ENCODE data around the gene ZFTA. TPM values are rescaled to one million over a fixed set of nuclear protein-coding genes. Genes with fewer than 3 reads are reported as not detected.

ZFTA gene
- total RNA-seq, 1 experiment from 2014 or later, result 19.3 TPM

- Histone ChIP-seq H3K27ac (no peak overlapping the region), H2AFZ (no peak overlapping the region), H3K9me2 (ENCODE audit: insufficient read depth) (no peaks in the 10 kb centered on the region), H3K79me2 (ENCODE audit: low read depth) (peaks cover 26% of the 10 kb centered on the region; the same call in 1 of the 2 replicates), H4K20me1 (ENCODE audit: insufficient read depth) (peaks cover 39% of the 10 kb centered on the region), H3K36me3 (ENCODE audit: low read depth) (no peaks in the 10 kb centered on the region), H3K4me3 (no peak overlapping the region), H3F3A (ENCODE audit: insufficient read depth, low read depth) (peaks cover 12% of the 10 kb centered on the region), H3K4me2 (no peak overlapping the region), H3K4me1 (replicated peaks; ENCODE audit: insufficient read depth) (no peaks in the 10 kb centered on the region), H3K9me3 (ENCODE audit: insufficient read depth, low read depth) (no peaks in the 10 kb centered on the region), H3K27me3 (ENCODE audit: insufficient read depth, low read depth) (no peaks in the 10 kb centered on the region)
- intact Hi-C loops (cut with micrococcal nuclease; ENCODE audit: unreplicated experiment), result no loop called here
- no peak for DNase-seq
- ChIA-PET CTCF (interaction anchor here (0.6 to 1.1 kb wide), 2 partner anchors 9 to 136 kb away, joined by 3 read pairs; no protein-coding TSS in a partner anchor), POLR2A (ENCODE audit: unreplicated experiment) (interaction anchor here (0.6 kb wide), 1 partner anchor 9 kb away, joined by 5 read pairs; no protein-coding TSS in a partner anchor)
- TF ChIP-seq EZH2 (IDR thresholded peaks at IDR 0.05; ENCODE audit: low read depth) (no peak), CTCF (conservative IDR thresholded peaks at IDR 0.05) (no peak)
- BruUV-seq (replicated peaks), result no TSS peak
These were observed 39.2 kb downstream of the ZFTA start for GRCh38 chr11:63729326-63729725.

- Histone ChIP-seq H3K27ac (no peak overlapping the region), H3K36me3 (ENCODE audit: low read depth) (no peaks in the 10 kb centered on the region; the same call in none of the 2 replicates), H3K4me3 (no peak overlapping the region), H3K4me1 (replicated peaks; ENCODE audit: insufficient read depth) (0 out of 2 replicates have a peak, but pooled peaks cover 3% of the 10 kb centered on the region), H3K27me3 (ENCODE audit: insufficient read depth, low read depth) (no peaks in the 10 kb centered on the region), H3F3A (ENCODE audit: insufficient read depth, low read depth) (peaks cover 7% of the 10 kb centered on the region; the same call in 1 of the 2 replicates), H3K9me2 (ENCODE audit: insufficient read depth) (no peaks in the 10 kb centered on the region), H3K9me3 (ENCODE audit: insufficient read depth, low read depth) (no peaks in the 10 kb centered on the region), H3K4me2 (no peak overlapping the region), H3K79me2 (ENCODE audit: low read depth) (peaks cover 59% of the 10 kb centered on the region), H4K20me1 (ENCODE audit: insufficient read depth) (peaks cover 40% of the 10 kb centered on the region), H2AFZ (no peak overlapping the region)
- intact Hi-C loops (cut with micrococcal nuclease; ENCODE audit: unreplicated experiment), result no loop called here
- no peak for TF ChIP-seq EZH2 (IDR thresholded peaks at IDR 0.05; ENCODE audit: low read depth)
- no peak for TF ChIP-seq CTCF (conservative IDR thresholded peaks at IDR 0.05)
- POLR2A ChIA-PET (ENCODE audit: unreplicated experiment), result interaction anchor here (0.6 kb wide), 1 partner anchor 259 kb away, joined by 4 read pairs; no protein-coding TSS in a partner anchor
- no peak for DNase-seq
- no TSS peak for BruUV-seq (replicated peaks)
- CTCF ChIA-PET, result no interaction called here
These were observed 48.0 kb downstream of the ZFTA start for GRCh38 chr11:63720611-63721010.

- Histone ChIP-seq H3K4me3 (no peak overlapping the region), H3K27ac (no peak overlapping the region), H3K4me2 (no peak overlapping the region), H3K9me3 (ENCODE audit: insufficient read depth, low read depth) (no peaks in the 10 kb centered on the region), H3K27me3 (ENCODE audit: insufficient read depth, low read depth) (no peaks in the 10 kb centered on the region), H2AFZ (no peak overlapping the region), H3K4me1 (replicated peaks; ENCODE audit: insufficient read depth) (0 out of 2 replicates have a peak, but pooled peaks cover 4% of the 10 kb centered on the region), H3K36me3 (ENCODE audit: low read depth) (no peaks in the 10 kb centered on the region; the same call in none of the 2 replicates), H3K9me2 (ENCODE audit: insufficient read depth) (no peaks in the 10 kb centered on the region), H4K20me1 (ENCODE audit: insufficient read depth) (peaks cover 34% of the 10 kb centered on the region), H3K79me2 (ENCODE audit: low read depth) (peaks cover 60% of the 10 kb centered on the region), H3F3A (ENCODE audit: insufficient read depth, low read depth) (0 out of 2 replicates have a peak, but pooled peaks cover 5% of the 10 kb centered on the region)
- TF ChIP-seq CTCF (conservative IDR thresholded peaks at IDR 0.05) (no peak), EZH2 (IDR thresholded peaks at IDR 0.05; ENCODE audit: low read depth) (no peak)
- no TSS peak for BruUV-seq (replicated peaks)
- POLR2A ChIA-PET (ENCODE audit: unreplicated experiment), result interaction anchor here (0.6 kb wide), 1 partner anchor 258 kb away, joined by 4 read pairs; no protein-coding TSS in a partner anchor
- no peak for DNase-seq
- CTCF ChIA-PET, result no interaction called here
- intact Hi-C loops (cut with micrococcal nuclease; ENCODE audit: unreplicated experiment), result no loop called here
These were observed 48.6 kb downstream of the ZFTA start for GRCh38 chr11:63719987-63720386.
